Measurements from ENCODE around the gene ALOX15B.
"Not testable (repeated sequence)": the region's sequence is repeated elsewhere in the genome, so short reads cannot be mapped to it uniquely, and the experiment has no call there.

ALOX15B gene

DNA sequence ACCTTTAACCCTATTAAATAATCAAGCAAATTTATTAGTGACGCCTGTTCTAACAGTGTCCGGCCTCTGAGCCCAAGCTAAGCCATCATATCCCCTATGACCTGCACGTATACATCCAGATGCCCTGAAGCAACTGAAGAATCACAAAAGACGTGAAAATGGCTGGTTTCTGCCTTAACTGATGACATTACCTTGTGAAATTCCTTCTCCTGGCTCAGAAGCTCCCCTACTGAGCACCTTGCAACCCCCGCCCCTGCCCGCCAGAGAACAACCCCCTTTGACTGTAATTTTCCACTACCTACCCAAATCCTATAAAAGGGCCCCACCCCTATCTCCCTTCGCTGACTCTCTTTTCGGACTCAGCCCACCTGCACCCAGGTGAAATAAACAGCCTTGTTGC lies 23.0 kb downstream of the ALOX15B start:
- not testable (repeated sequence) for H3K4me3 ChIP-seq (ENCODE audit: low read length in 2 of 2); H3K4me1 ChIP-seq (ENCODE audit: control insufficient read depth in 2 of 2, insufficient read depth in 2 of 2, low read length in 2 of 2); H3K36me3 ChIP-seq (ENCODE audit: control insufficient read depth in 2 of 2, insufficient read depth in 2 of 2, low read length in 2 of 2); H3K27ac ChIP-seq (ENCODE audit: low read depth in 2 of 2, low read length in 2 of 2); H3K9me3 ChIP-seq (ENCODE audit: control insufficient read depth in 2 of 2, low read length in 2 of 2); H3K9ac ChIP-seq (ENCODE audit: low read depth in 1 of 2, low read length in 2 of 2)
- peaks cover 19 to 28% of the 10 kb centered on the region in 2 donors for H3K27me3 ChIP-seq (ENCODE audit: control insufficient read depth in 2 of 2, insufficient read depth in 2 of 2, low read length in 2 of 2)

DNA sequence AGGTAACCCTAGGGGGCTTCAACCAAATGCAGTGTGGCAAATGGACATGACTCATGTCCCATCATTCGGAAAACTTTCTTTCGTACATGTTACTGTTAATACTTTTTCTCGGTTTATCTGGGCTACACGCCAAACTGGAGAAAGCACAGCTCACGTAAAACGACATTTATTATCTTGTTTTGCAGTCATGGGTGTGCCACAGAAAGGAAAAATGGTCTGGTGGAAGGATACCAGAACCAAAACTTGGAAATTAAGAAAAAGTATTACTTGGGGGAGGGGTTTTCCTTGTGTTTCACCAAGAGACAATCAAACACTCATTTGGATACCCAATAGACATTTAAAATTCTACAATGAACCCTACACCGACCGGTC lies 23.6 kb downstream of the ALOX15B start:
- no peaks in the 10 kb centered on the region for H3K9me3 ChIP-seq (ENCODE audit: control insufficient read depth in 2 of 2, low read length in 2 of 2)
- H3K4me3 ChIP-seq (ENCODE audit: low read length in 2 of 2) = peak overlapping the region; percentile 69 to 73
- peak overlapping the region; percentile 38 to 68 for H3K9ac ChIP-seq (ENCODE audit: low read depth in 1 of 2, low read length in 2 of 2)
- H3K36me3 ChIP-seq (ENCODE audit: control insufficient read depth in 2 of 2, insufficient read depth in 2 of 2, low read length in 2 of 2) = no peaks in the 10 kb centered on the region
- peaks cover 5 to 12% of the 10 kb centered on the region in 2 donors for H3K4me1 ChIP-seq (ENCODE audit: control insufficient read depth in 2 of 2, insufficient read depth in 2 of 2, low read length in 2 of 2)
- H3K27ac ChIP-seq (ENCODE audit: low read depth in 2 of 2, low read length in 2 of 2) = peak overlapping the region in 1 of 2 donors; percentile 69
- H3K27me3 ChIP-seq (ENCODE audit: control insufficient read depth in 2 of 2, insufficient read depth in 2 of 2, low read length in 2 of 2) = peaks cover 19 to 22% of the 10 kb centered on the region in 2 donors

DNA sequence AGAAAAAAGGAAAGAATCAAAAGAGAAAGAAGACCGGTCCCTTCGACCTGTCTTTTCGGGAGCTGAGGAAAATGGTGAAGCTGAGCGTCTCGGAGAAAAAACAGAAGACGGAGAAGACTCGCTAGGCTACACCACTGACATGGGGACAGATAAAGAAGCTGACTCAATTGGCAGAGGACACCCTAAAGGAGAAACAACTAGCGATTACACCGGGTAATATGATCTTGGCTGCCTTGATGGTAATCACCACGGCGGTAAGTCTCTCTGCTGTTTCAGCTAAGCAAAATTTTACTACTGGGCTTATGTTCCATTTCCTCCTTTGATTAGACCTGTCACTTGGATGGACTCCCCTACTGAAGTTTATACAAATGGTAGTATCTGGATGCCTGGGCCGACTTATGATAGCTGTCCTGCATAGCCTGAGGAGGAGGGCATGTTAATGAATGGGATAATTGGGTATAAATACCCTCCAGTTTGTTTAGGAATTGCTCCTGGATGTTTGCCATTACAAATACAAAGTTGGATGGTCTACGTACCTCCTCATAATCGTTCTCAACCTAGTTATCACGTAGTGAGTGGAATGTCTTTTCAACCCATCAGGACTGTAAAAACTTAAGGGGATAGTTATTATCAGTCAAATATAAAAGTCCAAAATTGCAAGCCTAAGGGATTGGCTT lies 24.1 kb downstream of the ALOX15B start:
- peak overlapping the region; percentile 69 to 73 for H3K4me3 ChIP-seq (ENCODE audit: low read length in 2 of 2)
- H3K36me3 ChIP-seq (ENCODE audit: control insufficient read depth in 2 of 2, insufficient read depth in 2 of 2, low read length in 2 of 2) = no peaks in the 10 kb centered on the region
- H3K27ac ChIP-seq (ENCODE audit: low read depth in 2 of 2, low read length in 2 of 2) = peak overlapping the region in 1 of 2 donors; percentile 69
- no peaks in the 10 kb centered on the region for H3K9me3 ChIP-seq (ENCODE audit: control insufficient read depth in 2 of 2, low read length in 2 of 2)
- H3K9ac ChIP-seq (ENCODE audit: low read depth in 1 of 2, low read length in 2 of 2) = peak overlapping the region; percentile 38 to 68
- H3K4me1 ChIP-seq (ENCODE audit: control insufficient read depth in 2 of 2, insufficient read depth in 2 of 2, low read length in 2 of 2) = peaks cover 7 to 12% of the 10 kb centered on the region in 2 donors
- H3K27me3 ChIP-seq (ENCODE audit: control insufficient read depth in 2 of 2, insufficient read depth in 2 of 2, low read length in 2 of 2) = peaks cover 18 to 19% of the 10 kb centered on the region in 2 donors

DNA sequence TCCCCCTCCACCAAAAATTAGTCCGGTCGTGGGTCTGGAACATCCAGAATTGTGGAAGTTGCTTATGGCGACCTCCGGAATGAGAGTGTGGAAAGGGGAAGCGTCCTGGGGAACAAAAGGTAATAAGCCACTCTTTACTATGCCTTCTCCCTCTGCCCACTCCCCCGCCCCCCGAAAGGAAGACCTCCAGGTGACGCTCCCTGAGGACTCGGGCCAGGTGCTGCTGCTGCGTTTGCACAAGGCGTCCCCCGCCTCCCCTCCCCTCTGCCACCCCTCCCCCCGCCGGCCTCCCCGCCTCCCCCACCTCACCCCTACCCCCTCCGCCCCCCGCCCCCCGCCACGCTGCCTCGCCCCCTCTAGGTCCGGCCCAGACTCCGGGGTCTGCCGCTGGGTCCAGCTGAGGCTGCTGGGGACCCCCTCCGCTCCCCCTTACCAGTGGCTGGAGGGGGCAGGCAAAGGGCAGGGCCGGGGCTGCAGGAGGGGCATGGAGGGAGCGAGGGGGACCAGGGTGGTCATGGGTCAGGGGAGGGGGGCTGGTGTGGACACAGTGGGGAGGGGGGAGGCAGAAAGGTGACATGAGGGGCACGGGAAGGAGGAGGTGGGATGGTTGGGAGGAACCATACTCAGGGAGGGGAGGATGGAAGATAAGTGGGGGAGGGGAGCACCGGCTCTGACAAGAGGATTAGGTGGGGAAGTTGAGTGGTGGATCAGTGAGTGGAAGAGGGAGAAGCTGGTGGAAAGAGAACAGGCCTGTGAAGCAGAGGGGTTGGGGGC lies 25.1 kb downstream of the ALOX15B start:
- peaks cover 12 to 18% of the 10 kb centered on the region in 2 donors for H3K27me3 ChIP-seq (ENCODE audit: control insufficient read depth in 2 of 2, insufficient read depth in 2 of 2, low read length in 2 of 2)
- no peak overlapping the region for H3K27ac ChIP-seq (ENCODE audit: low read depth in 2 of 2, low read length in 2 of 2)
- peak overlapping the region in 1 of 2 donors; percentile 68 for H3K9ac ChIP-seq (ENCODE audit: low read depth in 1 of 2, low read length in 2 of 2)
- no peaks in the 10 kb centered on the region for H3K9me3 ChIP-seq (ENCODE audit: control insufficient read depth in 2 of 2, low read length in 2 of 2)
- H3K4me3 ChIP-seq (ENCODE audit: low read length in 2 of 2) = peak overlapping the region; percentile 69 to 73
- peaks cover 11 to 21% of the 10 kb centered on the region in 2 donors for H3K4me1 ChIP-seq (ENCODE audit: control insufficient read depth in 2 of 2, insufficient read depth in 2 of 2, low read length in 2 of 2)
- no peaks in the 10 kb centered on the region for H3K36me3 ChIP-seq (ENCODE audit: control insufficient read depth in 2 of 2, insufficient read depth in 2 of 2, low read length in 2 of 2)

DNA sequence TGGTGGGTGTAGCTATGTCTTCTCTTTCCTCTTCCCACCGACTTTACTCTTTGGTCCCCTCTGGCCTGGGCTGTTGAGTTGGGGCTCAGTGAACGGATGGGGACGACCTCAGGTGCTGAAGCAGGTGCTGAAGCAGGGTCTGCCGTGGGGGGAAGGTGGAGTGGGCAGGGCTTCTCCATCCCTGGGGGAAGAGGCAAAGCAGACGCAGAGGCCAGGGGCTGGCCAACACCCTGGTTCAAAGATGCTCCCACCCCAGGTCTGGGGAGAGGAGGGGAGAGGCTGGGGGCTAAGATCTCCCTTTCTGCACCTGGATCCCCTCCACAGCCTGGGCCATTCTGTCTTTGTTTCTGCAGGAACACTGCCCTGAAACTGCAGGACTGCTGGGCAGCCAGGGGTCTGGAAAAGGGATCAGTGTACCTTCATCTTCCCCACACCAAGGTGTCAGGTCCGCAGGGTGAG lies 25.7 kb downstream of the ALOX15B start:
- H3K27ac ChIP-seq (ENCODE audit: low read depth in 2 of 2, low read length in 2 of 2) = no peak overlapping the region
- peaks cover 5 to 11% of the 10 kb centered on the region in 2 donors for H3K27me3 ChIP-seq (ENCODE audit: control insufficient read depth in 2 of 2, insufficient read depth in 2 of 2, low read length in 2 of 2)
- H3K36me3 ChIP-seq (ENCODE audit: control insufficient read depth in 2 of 2, insufficient read depth in 2 of 2, low read length in 2 of 2) = no peaks in the 10 kb centered on the region
- H3K9me3 ChIP-seq (ENCODE audit: control insufficient read depth in 2 of 2, low read length in 2 of 2) = no peaks in the 10 kb centered on the region
- H3K4me1 ChIP-seq (ENCODE audit: control insufficient read depth in 2 of 2, insufficient read depth in 2 of 2, low read length in 2 of 2) = peaks cover 18 to 28% of the 10 kb centered on the region in 2 donors
- no peak overlapping the region for H3K4me3 ChIP-seq (ENCODE audit: low read length in 2 of 2)
- H3K9ac ChIP-seq (ENCODE audit: low read depth in 1 of 2, low read length in 2 of 2) = no peak overlapping the region

DNA sequence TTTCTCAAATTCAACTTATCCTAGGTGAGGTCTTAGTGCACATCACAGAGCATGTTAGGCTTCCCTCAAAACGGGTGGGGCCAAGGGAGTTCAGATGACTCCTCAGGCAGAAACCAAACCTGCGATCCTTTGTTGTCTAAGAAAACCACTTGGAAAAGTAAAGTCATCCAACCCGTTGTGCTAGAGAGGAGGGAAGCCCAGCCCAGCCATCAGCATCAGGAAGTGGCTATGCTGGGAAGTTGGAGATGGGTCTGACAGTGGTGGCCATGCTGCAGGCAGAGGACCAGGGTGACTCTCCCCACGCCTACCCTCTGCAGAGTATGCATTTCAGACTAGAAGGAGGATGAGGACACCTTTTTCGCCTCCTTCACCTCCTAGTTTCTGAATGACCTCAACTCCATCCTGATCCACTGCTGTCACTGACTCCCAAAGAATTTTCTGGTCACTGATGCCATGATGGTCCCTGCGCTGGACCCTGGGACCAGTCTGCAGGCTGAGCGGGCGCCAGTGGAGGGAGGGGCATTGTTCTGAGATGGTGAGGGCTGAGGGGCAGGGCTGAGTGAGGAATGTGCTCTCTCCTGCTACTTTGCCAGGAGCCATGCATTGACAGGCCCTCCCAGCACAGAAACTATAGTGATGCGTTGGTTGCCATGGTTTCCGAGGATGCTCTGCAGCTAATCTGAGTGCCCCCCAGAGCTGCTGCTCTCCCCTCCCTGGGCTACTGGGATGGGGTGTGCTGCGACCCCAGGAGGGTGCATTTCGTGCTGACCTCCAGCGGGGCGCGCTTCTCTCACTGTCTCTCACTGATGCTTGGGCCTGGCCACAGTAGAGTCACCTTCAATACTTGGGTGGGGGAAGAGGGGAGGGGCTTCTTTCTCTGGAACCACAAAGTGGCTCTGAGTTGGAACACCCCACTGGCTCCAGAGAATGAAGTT lies 28.2 kb downstream of the ALOX15B start:
- Histone ChIP-seq H3K36me3 (ENCODE audit: control insufficient read depth in 2 of 2, insufficient read depth in 2 of 2, low read length in 2 of 2) (no peaks in the 10 kb centered on the region), H3K4me3 (ENCODE audit: low read length in 2 of 2) (no peak overlapping the region), H3K9ac (ENCODE audit: low read depth in 1 of 2, low read length in 2 of 2) (no peak overlapping the region), H3K4me1 (ENCODE audit: control insufficient read depth in 2 of 2, insufficient read depth in 2 of 2, low read length in 2 of 2) (peaks cover 23 to 30% of the 10 kb centered on the region in 2 donors), H3K9me3 (ENCODE audit: control insufficient read depth in 2 of 2, low read length in 2 of 2) (no peaks in the 10 kb centered on the region), H3K27me3 (ENCODE audit: control insufficient read depth in 2 of 2, insufficient read depth in 2 of 2, low read length in 2 of 2) (peaks cover 0 to 4% of the 10 kb centered on the region in 2 donors), H3K27ac (ENCODE audit: low read depth in 2 of 2, low read length in 2 of 2) (no peak overlapping the region)

DNA sequence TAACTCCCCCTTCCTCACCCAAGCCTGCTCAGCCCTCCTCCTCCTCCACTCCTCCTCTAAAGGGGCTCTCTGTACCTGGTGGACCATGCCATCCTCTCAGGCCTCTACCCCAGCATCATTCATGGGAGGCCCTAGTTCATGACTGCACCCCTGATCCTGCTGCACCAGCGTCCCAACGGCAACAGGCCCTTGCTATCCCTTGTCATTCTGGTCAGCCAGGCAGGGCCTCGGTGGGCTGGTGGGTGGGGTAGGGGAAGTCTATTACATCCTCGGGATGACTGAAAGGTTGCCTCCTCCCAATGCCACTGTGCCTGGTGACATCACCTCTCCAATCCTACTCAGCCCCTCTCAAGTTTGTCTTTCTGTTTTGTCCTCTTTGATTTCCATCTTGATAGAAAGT lies 28.9 kb downstream of the ALOX15B start:
- no peak overlapping the region for H3K9ac ChIP-seq (ENCODE audit: low read depth in 1 of 2, low read length in 2 of 2)
- no peaks in the 10 kb centered on the region for H3K36me3 ChIP-seq (ENCODE audit: control insufficient read depth in 2 of 2, insufficient read depth in 2 of 2, low read length in 2 of 2)
- H3K4me3 ChIP-seq (ENCODE audit: low read length in 2 of 2) = no peak overlapping the region
- peaks cover 0 to 3% of the 10 kb centered on the region in 2 donors for H3K27me3 ChIP-seq (ENCODE audit: control insufficient read depth in 2 of 2, insufficient read depth in 2 of 2, low read length in 2 of 2)
- peaks cover 24 to 30% of the 10 kb centered on the region in 2 donors for H3K4me1 ChIP-seq (ENCODE audit: control insufficient read depth in 2 of 2, insufficient read depth in 2 of 2, low read length in 2 of 2)
- H3K27ac ChIP-seq (ENCODE audit: low read depth in 2 of 2, low read length in 2 of 2) = peak overlapping the region in 1 of 2 donors; percentile 90
- H3K9me3 ChIP-seq (ENCODE audit: control insufficient read depth in 2 of 2, low read length in 2 of 2) = no peaks in the 10 kb centered on the region

DNA sequence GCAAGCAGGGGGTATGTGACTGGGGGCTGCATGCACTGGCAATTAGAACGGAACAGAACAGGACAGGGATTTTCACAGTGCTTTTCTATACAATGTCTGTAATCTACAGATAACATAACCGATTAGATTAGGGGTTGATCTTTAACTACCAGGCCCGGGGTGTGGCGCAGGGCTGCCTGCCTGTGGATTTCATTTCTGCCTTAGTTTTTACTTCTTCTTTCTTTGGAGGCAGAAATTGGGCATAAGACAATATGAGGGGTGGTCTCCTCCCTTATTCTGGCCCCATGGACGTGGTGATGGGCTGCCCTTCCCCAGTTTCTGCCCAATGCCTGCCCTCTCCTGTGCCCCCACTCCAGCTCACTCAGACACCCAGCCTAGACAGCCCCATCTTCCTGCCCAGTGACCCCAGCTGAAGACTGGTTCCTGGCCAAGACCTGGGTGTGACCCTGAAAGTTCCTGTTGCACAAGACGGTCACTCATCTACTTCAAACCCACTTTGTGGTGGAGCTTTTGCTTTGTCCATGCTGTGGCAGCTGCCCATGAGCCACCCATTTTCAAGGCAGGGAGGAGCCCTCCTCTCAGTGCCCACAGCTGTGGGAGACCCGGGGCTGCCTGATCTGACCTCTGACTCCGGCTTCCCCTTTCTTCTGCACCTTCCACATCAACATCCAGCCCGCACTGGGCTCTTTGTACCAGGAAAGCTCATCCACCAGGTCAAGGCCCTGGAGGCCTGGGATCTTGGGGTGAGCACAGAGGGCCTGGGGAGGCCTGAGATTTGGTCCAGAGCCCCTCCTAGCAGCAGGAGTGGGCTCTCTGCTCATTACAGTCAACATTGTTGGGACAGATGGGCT lies 30.1 kb downstream of the ALOX15B start:
- Histone ChIP-seq H3K27me3 (ENCODE audit: control insufficient read depth in 2 of 2, insufficient read depth in 2 of 2, low read length in 2 of 2) (peaks cover 3 to 4% of the 10 kb centered on the region in 2 donors), H3K4me1 (ENCODE audit: control insufficient read depth in 2 of 2, insufficient read depth in 2 of 2, low read length in 2 of 2) (peaks cover 29 to 41% of the 10 kb centered on the region in 2 donors), H3K9me3 (ENCODE audit: control insufficient read depth in 2 of 2, low read length in 2 of 2) (no peaks in the 10 kb centered on the region), H3K27ac (ENCODE audit: low read depth in 2 of 2, low read length in 2 of 2) (peak overlapping the region; percentile 90), H3K36me3 (ENCODE audit: control insufficient read depth in 2 of 2, insufficient read depth in 2 of 2, low read length in 2 of 2) (no peaks in the 10 kb centered on the region), H3K4me3 (ENCODE audit: low read length in 2 of 2) (peak overlapping the region; percentile 28 to 44), H3K9ac (ENCODE audit: low read depth in 1 of 2, low read length in 2 of 2) (peak overlapping the region; percentile 52 to 62)

DNA sequence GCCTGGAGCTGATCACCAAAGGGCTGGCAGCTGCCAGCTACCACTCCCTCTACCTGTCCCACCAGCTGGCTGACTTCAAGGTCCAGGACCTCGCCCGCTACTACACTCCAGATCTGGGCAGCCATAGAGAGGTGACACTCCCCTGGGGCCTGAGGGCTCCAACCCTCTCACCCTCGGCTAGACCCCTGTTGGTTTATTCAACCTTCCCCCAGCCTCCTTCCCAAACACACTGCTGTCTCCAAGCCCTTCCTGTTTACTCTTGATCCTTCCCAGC lies 30.7 kb downstream of the ALOX15B start:
- Histone ChIP-seq H3K27me3 (ENCODE audit: control insufficient read depth in 2 of 2, insufficient read depth in 2 of 2, low read length in 2 of 2) (peaks cover 8 to 10% of the 10 kb centered on the region in 2 donors), H3K9ac (ENCODE audit: low read depth in 1 of 2, low read length in 2 of 2) (peak overlapping the region; percentile 32 to 62), H3K27ac (ENCODE audit: low read depth in 2 of 2, low read length in 2 of 2) (peak overlapping the region; percentile 90), H3K36me3 (ENCODE audit: control insufficient read depth in 2 of 2, insufficient read depth in 2 of 2, low read length in 2 of 2) (no peaks in the 10 kb centered on the region), H3K4me1 (ENCODE audit: control insufficient read depth in 2 of 2, insufficient read depth in 2 of 2, low read length in 2 of 2) (peaks cover 26 to 38% of the 10 kb centered on the region in 2 donors), H3K4me3 (ENCODE audit: low read length in 2 of 2) (peak overlapping the region; percentile 28 to 44), H3K9me3 (ENCODE audit: control insufficient read depth in 2 of 2, low read length in 2 of 2) (no peaks in the 10 kb centered on the region)
